Fibroblast of lung (primary cell): ENCODE measurements around the gene CCNA2.

Experiments used
- CTCF ChIP-seq, 2 donors: IDR thresholded peaks in 1 of 2; conservative IDR thresholded peaks in 1 of 2; 1 replicate in 1 of 2; 2 replicates in 1 of 2; pipeline ENCODE4 v1.5.1; 2011 to 2012; ENCODE audit warnings: low read length in 2 of 2, control low read depth in 1 of 2, inconsistent platforms in 1 of 2, low read depth in 1 of 2, mild to moderate bottlenecking in 1 of 2
- EZH2 ChIP-seq: IDR thresholded peaks from 2 replicates; pipeline ENCODE4 v1.5.1; 2012; ENCODE audit warnings: low read length, control low read depth, mild to moderate bottlenecking; ENCODE audit errors: missing control alignments

GRCh38 chr4:121799867-121800501 is 23.7 kb downstream of the CCNA2 start:
- no peak for TF ChIP-seq EZH2
- TF ChIP-seq CTCF (conservative IDR thresholded peaks at IDR 0.05 in 1 of 2, IDR thresholded peaks at IDR 0.05 in 1 of 2; ENCODE audit: low read depth in 1 of 2, low read length in 2 of 2) = no peak
